H9 (cell line): Measurements from ENCODE around the gene CNNM2. TPM values are rescaled to one million over a fixed set of nuclear protein-coding genes. Genes with fewer than 3 reads are reported as not detected.

ENCODE experiments used
- DNase-seq: peaks from one replicate; pipeline ENCODE4 v3.0.0-alpha.2; 2017
- H2AFZ ChIP-seq: one replicate; pipeline ENCODE4 v1.6.1; 2013; ENCODE audit warnings: mild to moderate bottlenecking, low read length, control low read depth, moderate library complexity
- H2AK5ac ChIP-seq: 2 replicates; pipeline ENCODE4 v1.6.1; 2013; ENCODE audit warnings: low read length, control low read depth, mixed read lengths; ENCODE audit not compliant: insufficient read length
- H2BK120ac ChIP-seq: one replicate; pipeline ENCODE4 v1.6.1; 2013; ENCODE audit warnings: low read depth, mild to moderate bottlenecking, low read length, control low read depth, inconsistent platforms; ENCODE audit not compliant: poor library complexity, severe bottlenecking
- H2BK12ac ChIP-seq: 2 replicates; pipeline ENCODE4 v1.6.1; 2013; ENCODE audit warnings: low read length, control low read depth, mixed read lengths, low read depth; ENCODE audit not compliant: insufficient read length
- H2BK15ac ChIP-seq: 2 replicates; pipeline ENCODE4 v1.6.1; 2013; ENCODE audit warnings: low read depth, low read length, control low read depth
- H2BK20ac ChIP-seq: one replicate; pipeline ENCODE4 v1.6.1; 2013; ENCODE audit warnings: low read depth, mild to moderate bottlenecking, low read length, control low read depth, inconsistent platforms; ENCODE audit not compliant: poor library complexity, severe bottlenecking
- H2BK5ac ChIP-seq: 2 replicates; pipeline ENCODE4 v1.6.1; 2013; ENCODE audit warnings: low read length, control low read depth, mixed read lengths; ENCODE audit not compliant: insufficient read length
- H3K14ac ChIP-seq: 2 replicates; pipeline ENCODE4 v1.6.1; 2013; ENCODE audit warnings: low read length, control low read depth; ENCODE audit not compliant: insufficient read depth
- H3K18ac ChIP-seq: 2 replicates; pipeline ENCODE4 v1.6.1; 2013; ENCODE audit warnings: low read depth, mild to moderate bottlenecking, mixed read lengths, low read length, control low read depth; ENCODE audit not compliant: insufficient read length
- H3K23ac ChIP-seq: 2 replicates; pipeline ENCODE4 v1.6.1; 2013; ENCODE audit warnings: low read length, control low read depth, mixed read lengths, low read depth; ENCODE audit not compliant: insufficient read length
- H3K23me2 ChIP-seq: 2 replicates; pipeline ENCODE4 v1.6.1; 2013; ENCODE audit warnings: low read depth, mild to moderate bottlenecking, mixed read lengths, low read length, control low read depth; ENCODE audit not compliant: insufficient read length, poor library complexity, severe bottlenecking
- H3K27ac ChIP-seq: 2 replicates; pipeline ENCODE4 v1.5.1; 2013; ENCODE audit warnings: low read length, control low read depth, mixed read lengths, low read depth; ENCODE audit not compliant: insufficient read length
- H3K27me3 ChIP-seq: 2 replicates; pipeline ENCODE4 v1.6.1; 2013; ENCODE audit warnings: low read length, control low read depth, inconsistent platforms; ENCODE audit not compliant: insufficient read depth
- H3K4ac ChIP-seq: 2 replicates; pipeline ENCODE4 v1.6.1; 2013; ENCODE audit warnings: low read depth, mild to moderate bottlenecking, control low read depth, inconsistent platforms, low read length, moderate library complexity
- H3K4me1 ChIP-seq: 2 replicates; pipeline ENCODE4 v1.6.1; 2013; ENCODE audit warnings: low read length, control low read depth, inconsistent platforms; ENCODE audit not compliant: insufficient read depth
- H3K4me2 ChIP-seq: 2 replicates; pipeline ENCODE4 v1.6.1; 2013; ENCODE audit warnings: low read length, control low read depth, mixed read lengths; ENCODE audit not compliant: insufficient read length, insufficient read depth
- H3K56ac ChIP-seq: 2 replicates; pipeline ENCODE4 v1.6.1; 2013; ENCODE audit warnings: low read depth, mild to moderate bottlenecking, mixed read lengths, low read length, control low read depth; ENCODE audit not compliant: insufficient read length
- H3K79me1 ChIP-seq: 2 replicates; pipeline ENCODE4 v1.6.1; 2013; ENCODE audit warnings: low read depth, mild to moderate bottlenecking, moderate library complexity, low read length, control low read depth, inconsistent platforms; ENCODE audit not compliant: insufficient read depth, poor library complexity, severe bottlenecking
- H3K79me2 ChIP-seq: 2 replicates; pipeline ENCODE4 v1.6.1; 2013; ENCODE audit warnings: low read length, control low read depth, inconsistent platforms; ENCODE audit not compliant: insufficient read depth
- H3K9ac ChIP-seq: 2 replicates; pipeline ENCODE4 v1.6.1; 2013; ENCODE audit warnings: low read length, control low read depth, mixed read lengths; ENCODE audit not compliant: insufficient read length; ENCODE audit errors: extremely low read depth
- H3K9me3 ChIP-seq: one replicate; pipeline ENCODE4 v1.6.1; 2013; ENCODE audit warnings: low read depth, low read length, inconsistent platforms; ENCODE audit not compliant: control insufficient read depth
- H3T11ph ChIP-seq: one replicate; pipeline ENCODE4 v1.6.1; 2013; ENCODE audit warnings: mild to moderate bottlenecking, low read length, control low read depth, inconsistent platforms
- H4K20me1 ChIP-seq: one replicate; pipeline ENCODE4 v1.6.1; 2013; ENCODE audit not compliant: control insufficient read depth, insufficient read length, insufficient read depth
- H4K5ac ChIP-seq: 2 replicates; pipeline ENCODE4 v1.6.1; 2013; ENCODE audit warnings: low read depth, mild to moderate bottlenecking, mixed read lengths, low read length, control low read depth; ENCODE audit not compliant: insufficient read length
- H4K8ac ChIP-seq: replicated peaks from 2 replicates; pipeline ENCODE4 v1.6.1; 2013; ENCODE audit warnings: low read length, control low read depth, mixed read lengths, low read depth; ENCODE audit not compliant: insufficient read length
- H4K91ac ChIP-seq: 2 replicates; pipeline ENCODE4 v1.6.1; 2013; ENCODE audit warnings: low read depth, mild to moderate bottlenecking, moderate library complexity, mixed read lengths, low read length, control low read depth; ENCODE audit not compliant: insufficient read length
- H3K27ac Mint-ChIP-seq, 3 experiments: 2 replicates in 2 of 3; 3 replicates in 1 of 3; pipeline ENCODE4 v1.8.0; 2020 to 2021; ENCODE audit warnings: mixed read lengths in 3 of 3, mild to moderate bottlenecking in 1 of 3, moderate library complexity in 1 of 3
- H3K27me3 Mint-ChIP-seq: 2 replicates; pipeline ENCODE4 v1.8.0; 2021; ENCODE audit warnings: low read depth, mild to moderate bottlenecking, moderate library complexity, mixed read lengths
- H3K36me3 Mint-ChIP-seq, 3 experiments: 2 replicates in 2 of 3; 3 replicates in 1 of 3; pipeline ENCODE4 v1.8.0; 2020 to 2021; ENCODE audit warnings: low read depth in 3 of 3, mixed read lengths in 3 of 3; ENCODE audit not compliant: insufficient read depth in 1 of 3
- H3K4me1 Mint-ChIP-seq, 2 experiments: 2 replicates each; pipeline ENCODE4 v1.8.0; 2020; ENCODE audit warnings: mixed read lengths in 2 of 2
- H3K4me3 Mint-ChIP-seq, 2 experiments: 2 replicates in 1 of 2; 3 replicates in 1 of 2; pipeline ENCODE4 v1.8.0; 2020 to 2021; ENCODE audit warnings: mild to moderate bottlenecking in 2 of 2, mixed read lengths in 2 of 2, moderate library complexity in 1 of 2
- H3K9me3 Mint-ChIP-seq, 2 experiments: 2 replicates in 1 of 2; 3 replicates in 1 of 2; pipeline ENCODE4 v1.8.0; 2020; ENCODE audit warnings: mild to moderate bottlenecking in 2 of 2, mixed read lengths in 2 of 2, moderate library complexity in 1 of 2
- WGBS: extraction: QIAGEN DNeasy Blood & Tissue Kit; methylation state at CpG from one replicate; pipeline ENCODE4 v1.1.7; 2013; ENCODE audit warnings: missing lambda C conversion rate, low lambda C conversion rate, mixed read lengths; ENCODE audit not compliant: insufficient read length; ENCODE audit errors: extremely low coverage; 5-methylcytosine and 5-hydroxymethylcytosine counted together
- total RNA-seq: library from RNA; stranded (reverse); gene quantifications from 2 replicates; pipeline ENCODE4 v1.2.1, GENCODE V29; 2021
- TF ChIP-seq, protein P1 (sequence below): fragments of 200-600 bp; sonication (generic); conservative IDR thresholded peaks from 3 replicates; pipeline ENCODE4 v1.8.0; 2021; ENCODE audit warnings: antibody characterized with exemption, mild to moderate bottlenecking

CNNM2 gene
- total RNA-seq, 1 experiment from 2014 or later = 17.5 TPM

DNA sequence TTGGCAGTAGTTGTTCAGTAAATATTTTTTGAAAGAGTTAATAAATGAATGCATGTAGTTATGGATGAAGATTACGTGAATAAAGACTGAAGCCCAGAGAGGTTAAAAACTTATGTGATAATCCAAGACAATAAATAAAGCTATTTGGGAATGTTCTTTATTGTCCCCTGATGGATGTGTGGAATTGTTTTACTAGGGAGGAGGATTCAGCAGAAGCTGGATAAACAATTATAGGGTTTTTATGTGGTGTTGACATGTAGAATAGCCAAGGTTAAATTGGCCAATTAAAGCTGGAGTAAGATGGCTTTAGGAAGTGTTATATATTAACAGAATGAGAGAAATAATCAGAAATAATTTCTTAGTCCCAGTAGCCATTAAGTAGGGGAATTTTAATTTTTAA, 66.0 kb downstream of the CNNM2 start:
- Histone ChIP-seq H3K4me2 (no peak overlapping the region), H3K23me2 (no peaks in the 10 kb centered on the region), H3K23ac (no peak overlapping the region), H3K4me1 (no peaks in the 10 kb centered on the region), H2BK15ac (no peak overlapping the region), H2AK5ac (no peak overlapping the region), H3K9ac (no peak overlapping the region), H2AFZ (no peak overlapping the region), H4K20me1 (no peaks in the 10 kb centered on the region), H3K9me3 (no peaks in the 10 kb centered on the region), H4K8ac (no peak overlapping the region), H2BK20ac (no peak overlapping the region), H2BK120ac (no peak overlapping the region), H3K56ac (no peak overlapping the region), H2BK5ac (no peak overlapping the region), H3T11ph (no peak overlapping the region), H3K27ac (no peak overlapping the region), H3K79me1 (no peaks in the 10 kb centered on the region), H2BK12ac (no peak overlapping the region), H4K5ac (no peak overlapping the region), H3K4ac (no peak overlapping the region), H4K91ac (no peak overlapping the region), H3K79me2 (no peaks in the 10 kb centered on the region), H3K14ac (no peak overlapping the region), H3K18ac (no peak overlapping the region), H3K27me3 (no peaks in the 10 kb centered on the region)
- no peak overlapping the region for H3K27ac Mint-ChIP-seq
- WGBS = 100% methylated on average over 1 of the region's 1 CpG
- 0 out of 7 replicates have a peak, but pooled peaks cover 0 to 2% (median 0%) of the 10 kb centered on the region in 3 experiments for H3K36me3 Mint-ChIP-seq
- H3K27me3 Mint-ChIP-seq = no peaks in the 10 kb centered on the region
- TF ChIP-seq, protein P1, sequence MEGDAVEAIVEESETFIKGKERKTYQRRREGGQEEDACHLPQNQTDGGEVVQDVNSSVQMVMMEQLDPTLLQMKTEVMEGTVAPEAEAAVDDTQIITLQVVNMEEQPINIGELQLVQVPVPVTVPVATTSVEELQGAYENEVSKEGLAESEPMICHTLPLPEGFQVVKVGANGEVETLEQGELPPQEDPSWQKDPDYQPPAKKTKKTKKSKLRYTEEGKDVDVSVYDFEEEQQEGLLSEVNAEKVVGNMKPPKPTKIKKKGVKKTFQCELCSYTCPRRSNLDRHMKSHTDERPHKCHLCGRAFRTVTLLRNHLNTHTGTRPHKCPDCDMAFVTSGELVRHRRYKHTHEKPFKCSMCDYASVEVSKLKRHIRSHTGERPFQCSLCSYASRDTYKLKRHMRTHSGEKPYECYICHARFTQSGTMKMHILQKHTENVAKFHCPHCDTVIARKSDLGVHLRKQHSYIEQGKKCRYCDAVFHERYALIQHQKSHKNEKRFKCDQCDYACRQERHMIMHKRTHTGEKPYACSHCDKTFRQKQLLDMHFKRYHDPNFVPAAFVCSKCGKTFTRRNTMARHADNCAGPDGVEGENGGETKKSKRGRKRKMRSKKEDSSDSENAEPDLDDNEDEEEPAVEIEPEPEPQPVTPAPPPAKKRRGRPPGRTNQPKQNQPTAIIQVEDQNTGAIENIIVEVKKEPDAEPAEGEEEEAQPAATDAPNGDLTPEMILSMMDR = no peak
- H3K9me3 Mint-ChIP-seq = no peaks in the 10 kb centered on the region
- DNase-seq = no peak
- H3K4me1 Mint-ChIP-seq = 0 out of 4 replicates have a peak, but pooled peaks cover 0 to 3% of the 10 kb centered on the region in 2 experiments
- H3K4me3 Mint-ChIP-seq = no peak overlapping the region
